ENCODE measurements around the gene NME4. TPM values are rescaled to one million over a fixed set of nuclear protein-coding genes. Genes with fewer than 3 reads are reported as not detected.

Gene NME4
- total RNA-seq, 1 donor from 2014 or later = 82.6 TPM

- Mint-ChIP-seq H3K9me3 (ENCODE audit: unreplicated experiment) (peaks cover 8% of the 10 kb centered on the region), H3K4me1 (ENCODE audit: low read depth, unreplicated experiment) (peaks cover 10% of the 10 kb centered on the region), H3K36me3 (ENCODE audit: unreplicated experiment) (no peaks in the 10 kb centered on the region), H3K4me3 (ENCODE audit: unreplicated experiment) (no peak overlapping the region), H3K27ac (ENCODE audit: unreplicated experiment) (no peak overlapping the region), H3K27me3 (ENCODE audit: unreplicated experiment) (peaks cover 4% of the 10 kb centered on the region)
- no peak for TF ChIP-seq CTCF (IDR thresholded peaks at IDR 0.05; ENCODE audit: partially characterized antibody, unreplicated experiment)
- DNase-seq = no peak
Observed at GRCh38 chr16:404971-405486, 8.0 kb downstream of the NME4 start.

GRCh38 chr16:405548-406506 is 8.8 kb downstream of the NME4 start:
- Mint-ChIP-seq H3K27me3 (ENCODE audit: unreplicated experiment) (no peaks in the 10 kb centered on the region), H3K9me3 (ENCODE audit: unreplicated experiment) (peaks cover 6% of the 10 kb centered on the region)

GRCh38 chr16:407253-407652 is 10.3 kb downstream of the NME4 start:
- Mint-ChIP-seq H3K4me1 (ENCODE audit: low read depth, unreplicated experiment) (peaks cover 5% of the 10 kb centered on the region), H3K4me3 (ENCODE audit: unreplicated experiment) (no peak overlapping the region), H3K36me3 (ENCODE audit: unreplicated experiment) (no peaks in the 10 kb centered on the region), H3K27ac (ENCODE audit: unreplicated experiment) (no peak overlapping the region), H3K27me3 (ENCODE audit: unreplicated experiment) (no peaks in the 10 kb centered on the region), H3K9me3 (ENCODE audit: unreplicated experiment) (peaks cover 3% of the 10 kb centered on the region)
- no peak for DNase-seq
- TF ChIP-seq CTCF (IDR thresholded peaks at IDR 0.05; ENCODE audit: partially characterized antibody, unreplicated experiment) = no peak

More at GRCh38 chr16:405548-406506, 8.8 kb downstream of the NME4 start:
- no peak for DNase-seq
- H3K27ac Mint-ChIP-seq (ENCODE audit: unreplicated experiment) = no peak overlapping the region
- peaks cover 5% of the 10 kb centered on the region for H3K4me1 Mint-ChIP-seq (ENCODE audit: low read depth, unreplicated experiment)
- no peak for TF ChIP-seq CTCF (IDR thresholded peaks at IDR 0.05; ENCODE audit: partially characterized antibody, unreplicated experiment)
- no peak overlapping the region for H3K4me3 Mint-ChIP-seq (ENCODE audit: unreplicated experiment)
- H3K36me3 Mint-ChIP-seq (ENCODE audit: unreplicated experiment) = no peaks in the 10 kb centered on the region

- Mint-ChIP-seq H3K4me3 (ENCODE audit: unreplicated experiment) (no peak overlapping the region), H3K9me3 (ENCODE audit: unreplicated experiment) (peaks cover 3% of the 10 kb centered on the region), H3K36me3 (ENCODE audit: unreplicated experiment) (no peaks in the 10 kb centered on the region), H3K27ac (ENCODE audit: unreplicated experiment) (no peak overlapping the region), H3K4me1 (ENCODE audit: low read depth, unreplicated experiment) (peaks cover 5% of the 10 kb centered on the region), H3K27me3 (ENCODE audit: unreplicated experiment) (no peaks in the 10 kb centered on the region)
- DNase-seq = no peak
- TF ChIP-seq CTCF (IDR thresholded peaks at IDR 0.05; ENCODE audit: partially characterized antibody, unreplicated experiment) = no peak
Observed at GRCh38 chr16:410516-411178, 13.6 kb downstream of the NME4 start.
